ENCODE measurements around the gene OGFRL1.
A peak's percentile ranks its signal among the peaks of the same experiment; 100 is the strongest.
"Not testable (repeated sequence)": the region's sequence is repeated elsewhere in the genome, so short reads cannot be mapped to it uniquely, and the experiment has no call there.

Gene OGFRL1

GRCh38 chr6:71288228-71289038, at the start of gene OGFRL1:
Gene OGFRL1, plus strand, starts transcription at chr6:71288811. Its CDS starts 126 bp downstream, at chr6:71288937.
- no peaks in the 10 kb centered on the region for H3K9me3 Mint-ChIP-seq
- H3K4me1 Mint-ChIP-seq, result peaks cover 42% of the 10 kb centered on the region
- peak within 1 kb of the TSS; percentile 85 for H3K4me3 Mint-ChIP-seq
- no peaks in the 10 kb centered on the region for H3K27me3 Mint-ChIP-seq
- H3K36me3 Mint-ChIP-seq, result peaks cover 14% of the 10 kb centered on the region
- ATAC-seq, result peak; percentile 94
- peak within 1 kb of the TSS; percentile 81 for H3K27ac Mint-ChIP-seq

- no peaks in the 10 kb centered on the region for H3K4me1 Mint-ChIP-seq
- no peak overlapping the region for H3K4me3 Mint-ChIP-seq
- no peak for ATAC-seq
- no peak overlapping the region for H3K27ac Mint-ChIP-seq
- peaks cover 2% of the 10 kb centered on the region for H3K9me3 Mint-ChIP-seq
- no peaks in the 10 kb centered on the region for H3K36me3 Mint-ChIP-seq
- peaks cover 13% of the 10 kb centered on the region for H3K27me3 Mint-ChIP-seq
Measured at GRCh38 chr6:71239694-71240093, 48.9 kb upstream of the OGFRL1 start.

GRCh38 chr6:71245265-71246049, 43.2 kb upstream of the OGFRL1 start:
- Mint-ChIP-seq H3K27me3 (no peaks in the 10 kb centered on the region), H3K27ac (no peak overlapping the region), H3K9me3 (peaks cover 2% of the 10 kb centered on the region), H3K4me1 (peaks cover 12% of the 10 kb centered on the region), H3K36me3 (no peaks in the 10 kb centered on the region), H3K4me3 (no peak overlapping the region)
- no peak for ATAC-seq

- H3K27me3 Mint-ChIP-seq, result no peaks in the 10 kb centered on the region
- H3K36me3 Mint-ChIP-seq, result no peaks in the 10 kb centered on the region
- H3K4me1 Mint-ChIP-seq, result peaks cover 22% of the 10 kb centered on the region
- no peak overlapping the region for H3K27ac Mint-ChIP-seq
- ATAC-seq, result no peak
- no peak overlapping the region for H3K4me3 Mint-ChIP-seq
- no peaks in the 10 kb centered on the region for H3K9me3 Mint-ChIP-seq
Measured at GRCh38 chr6:71246596-71246995, 42.0 kb upstream of the OGFRL1 start.

- ATAC-seq, result peak; percentile 92
- Mint-ChIP-seq H3K36me3 (no peaks in the 10 kb centered on the region), H3K4me3 (no peak overlapping the region), H3K9me3 (no peaks in the 10 kb centered on the region), H3K4me1 (peaks cover 36% of the 10 kb centered on the region), H3K27ac (peak overlapping the region; percentile 73), H3K27me3 (no peaks in the 10 kb centered on the region)
Measured at GRCh38 chr6:71248306-71248765, 40.3 kb upstream of the OGFRL1 start.

GRCh38 chr6:71248878-71249544, 39.6 kb upstream of the OGFRL1 start:
- no peaks in the 10 kb centered on the region for H3K36me3 Mint-ChIP-seq
- H3K9me3 Mint-ChIP-seq, result no peaks in the 10 kb centered on the region
- no peaks in the 10 kb centered on the region for H3K27me3 Mint-ChIP-seq
- H3K27ac Mint-ChIP-seq, result peak overlapping the region; percentile 73
- no peak for ATAC-seq
- H3K4me3 Mint-ChIP-seq, result no peak overlapping the region
- peaks cover 36% of the 10 kb centered on the region for H3K4me1 Mint-ChIP-seq

- H3K27me3 Mint-ChIP-seq, result no peaks in the 10 kb centered on the region
- peaks cover 36% of the 10 kb centered on the region for H3K4me1 Mint-ChIP-seq
- H3K4me3 Mint-ChIP-seq, result no peak overlapping the region
- no peaks in the 10 kb centered on the region for H3K9me3 Mint-ChIP-seq
- H3K36me3 Mint-ChIP-seq, result no peaks in the 10 kb centered on the region
- H3K27ac Mint-ChIP-seq, result no peak overlapping the region
- ATAC-seq, result no peak
Measured at GRCh38 chr6:71250099-71250602, 38.5 kb upstream of the OGFRL1 start.

- Mint-ChIP-seq H3K27ac (peak overlapping the region; percentile 28), H3K9me3 (no peaks in the 10 kb centered on the region), H3K36me3 (no peaks in the 10 kb centered on the region), H3K27me3 (no peaks in the 10 kb centered on the region), H3K4me3 (peak overlapping the region; percentile 16), H3K4me1 (peaks cover 36% of the 10 kb centered on the region)
- no peak for ATAC-seq
Measured at GRCh38 chr6:71252410-71252809, 36.2 kb upstream of the OGFRL1 start.

- H3K27ac Mint-ChIP-seq, result peak overlapping the region; percentile 28
- H3K36me3 Mint-ChIP-seq, result no peaks in the 10 kb centered on the region
- no peaks in the 10 kb centered on the region for H3K27me3 Mint-ChIP-seq
- H3K9me3 Mint-ChIP-seq, result no peaks in the 10 kb centered on the region
- peaks cover 36% of the 10 kb centered on the region for H3K4me1 Mint-ChIP-seq
- no peak for ATAC-seq
- no peak overlapping the region for H3K4me3 Mint-ChIP-seq
Measured at GRCh38 chr6:71252960-71253359, 35.7 kb upstream of the OGFRL1 start.

GRCh38 chr6:71254323-71254722, 34.3 kb upstream of the OGFRL1 start:
- Mint-ChIP-seq H3K36me3 (no peaks in the 10 kb centered on the region), H3K27me3 (no peaks in the 10 kb centered on the region), H3K4me1 (peaks cover 30% of the 10 kb centered on the region), H3K27ac (no peak overlapping the region), H3K9me3 (no peaks in the 10 kb centered on the region), H3K4me3 (no peak overlapping the region)
- ATAC-seq, result no peak

GRCh38 chr6:71258078-71258866, 30.3 kb upstream of the OGFRL1 start:
- Mint-ChIP-seq H3K27ac (no peak overlapping the region), H3K9me3 (no peaks in the 10 kb centered on the region), H3K27me3 (peaks cover 9% of the 10 kb centered on the region), H3K36me3 (no peaks in the 10 kb centered on the region), H3K4me3 (no peak overlapping the region), H3K4me1 (no peaks in the 10 kb centered on the region)
- ATAC-seq, result no peak

GRCh38 chr6:71259888-71260604, 28.6 kb upstream of the OGFRL1 start:
- H3K36me3 Mint-ChIP-seq, result no peaks in the 10 kb centered on the region
- no peak for ATAC-seq
- no peaks in the 10 kb centered on the region for H3K4me1 Mint-ChIP-seq
- no peaks in the 10 kb centered on the region for H3K9me3 Mint-ChIP-seq
- H3K27me3 Mint-ChIP-seq, result peaks cover 17% of the 10 kb centered on the region
- H3K4me3 Mint-ChIP-seq, result no peak overlapping the region
- H3K27ac Mint-ChIP-seq, result no peak overlapping the region

- Mint-ChIP-seq H3K27ac (no peak overlapping the region), H3K27me3 (peaks cover 17% of the 10 kb centered on the region), H3K9me3 (no peaks in the 10 kb centered on the region), H3K4me1 (peaks cover 2% of the 10 kb centered on the region), H3K4me3 (no peak overlapping the region), H3K36me3 (no peaks in the 10 kb centered on the region)
- no peak for ATAC-seq
Measured at GRCh38 chr6:71262914-71263313, 25.7 kb upstream of the OGFRL1 start.

- Mint-ChIP-seq H3K36me3 (peaks cover 10% of the 10 kb centered on the region), H3K27me3 (peaks cover 17% of the 10 kb centered on the region), H3K4me1 (peaks cover 18% of the 10 kb centered on the region)
- not testable (repeated sequence) for H3K9me3 Mint-ChIP-seq, H3K27ac Mint-ChIP-seq, ATAC-seq, H3K4me3 Mint-ChIP-seq
Measured at GRCh38 chr6:71266392-71266791, 22.2 kb upstream of the OGFRL1 start.

All from stimulated activated memory B cell treated with anti-CD40 and anti-IgM and Interleukin-4, amounts not matched to agents 10 μg/mL and 1 μg/mL and 100 μg/mL, for 72 hours (primary cell).